Measurements from ENCODE around the gene JPT1.
A peak's percentile ranks its signal among the peaks of the same experiment; 100 is the strongest.
"Not testable (repeated sequence)": the region's sequence is repeated elsewhere in the genome, so short reads cannot be mapped to it uniquely, and the experiment has no call there.

Gene JPT1

GRCh38 chr17:75131278-75132017 lies 22.9 kb downstream of the JPT1 start, which contains the start of gene NT5C:
Gene NT5C (minus strand): TSS chr17:75131742. CDS start chr17:75131707, 35 bp downstream.
- DNase-seq (ENCODE audit: insufficient read length, low spot score): peak; percentile 93
- peak; percentile 75 for FAIRE-seq

- FAIRE-seq: no peak
- no peak for DNase-seq (ENCODE audit: insufficient read length, low spot score)
Measured at GRCh38 chr17:75130632-75131277, 23.6 kb downstream of the JPT1 start.

GRCh38 chr17:75130059-75130631 lies 24.2 kb downstream of the JPT1 start:
- DNase-seq (ENCODE audit: insufficient read length, low spot score) (no peak), FAIRE-seq (no peak)

GRCh38 chr17:75129576-75129975 lies 24.7 kb downstream of the JPT1 start:
- no peak for FAIRE-seq
- DNase-seq (ENCODE audit: insufficient read length, low spot score): no peak

- DNase-seq (ENCODE audit: insufficient read length, low spot score) (no peak), FAIRE-seq (no peak)
Measured at GRCh38 chr17:75128694-75129505, 25.4 kb downstream of the JPT1 start.

- not testable (repeated sequence) for DNase-seq (ENCODE audit: insufficient read length, low spot score); FAIRE-seq
Measured at GRCh38 chr17:75127936-75128335, 26.4 kb downstream of the JPT1 start.

- FAIRE-seq (no peak), DNase-seq (ENCODE audit: insufficient read length, low spot score) (no peak)
Measured at GRCh38 chr17:75126954-75127353, 27.4 kb downstream of the JPT1 start.

- FAIRE-seq: peak; percentile 49
- DNase-seq (ENCODE audit: insufficient read length, low spot score): no peak
Measured at GRCh38 chr17:75125984-75126383, 28.3 kb downstream of the JPT1 start.

- FAIRE-seq (no peak), DNase-seq (ENCODE audit: insufficient read length, low spot score) (no peak)
Measured at GRCh38 chr17:75124819-75125162, 29.5 kb downstream of the JPT1 start.

GRCh38 chr17:75124041-75124818 lies 30.1 kb downstream of the JPT1 start:
- FAIRE-seq: no peak
- no peak for DNase-seq (ENCODE audit: insufficient read length, low spot score)

- FAIRE-seq (no peak), DNase-seq (ENCODE audit: insufficient read length, low spot score) (no peak)
Measured at GRCh38 chr17:75118307-75118706, 36.0 kb downstream of the JPT1 start.

- no peak for DNase-seq (ENCODE audit: insufficient read length, low spot score)
- no peak for FAIRE-seq
Measured at GRCh38 chr17:75116737-75117136, 37.6 kb downstream of the JPT1 start.

- FAIRE-seq (no peak), DNase-seq (ENCODE audit: insufficient read length, low spot score) (no peak)
Measured at GRCh38 chr17:75115555-75115954, 38.8 kb downstream of the JPT1 start.

- FAIRE-seq (no peak), DNase-seq (ENCODE audit: insufficient read length, low spot score) (no peak)
Measured at GRCh38 chr17:75114552-75115314, 39.6 kb downstream of the JPT1 start.

- FAIRE-seq: peak; percentile 94
Measured at GRCh38 chr17:75113798-75114551, 40.3 kb downstream of the JPT1 start.

GRCh38 chr17:75111777-75112335 lies 42.5 kb downstream of the JPT1 start:
- FAIRE-seq: no peak
- no peak for DNase-seq (ENCODE audit: insufficient read length, low spot score)

More at GRCh38 chr17:75113798-75114551, 40.3 kb downstream of the JPT1 start:
- DNase-seq (ENCODE audit: insufficient read length, low spot score): peak; percentile 86

GRCh38 chr17:75110234-75110937 lies 43.9 kb downstream of the JPT1 start:
- peak; percentile 58 for FAIRE-seq
- no peak for DNase-seq (ENCODE audit: insufficient read length, low spot score)

Data from GM19239 (cell line).